ENCODE data around the gene UPP2. TPM values are rescaled to one million over a fixed set of nuclear protein-coding genes. Genes with fewer than 3 reads are reported as not detected.

The UPP2 gene
- total RNA-seq, 2 experiments from 2014 or later, result not detected

DNA sequence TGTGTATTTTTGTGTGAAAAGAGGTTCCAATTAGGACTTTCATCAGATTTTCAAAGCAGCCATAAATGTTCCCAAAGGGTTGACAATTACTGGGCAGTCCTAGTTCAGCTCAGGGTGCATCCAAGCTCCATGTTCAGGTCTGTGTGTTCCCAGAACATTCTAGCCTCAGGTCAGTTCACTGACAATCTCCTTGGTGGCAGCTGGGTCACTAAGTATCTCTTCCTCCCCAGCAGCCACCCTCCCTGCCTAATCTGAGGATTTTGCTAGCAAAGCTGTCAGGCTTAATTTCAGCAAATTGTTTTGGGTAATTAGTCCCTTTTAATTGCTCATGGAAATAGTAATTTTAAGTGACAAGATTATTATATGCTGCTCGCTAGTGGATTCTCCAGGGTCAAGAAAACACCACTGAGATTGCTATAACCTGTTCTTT lies 29.8 kb downstream of the UPP2 start:
- no peak for DNase-seq (ENCODE audit: low spot score)
- Histone ChIP-seq H3K4me3 (ENCODE audit: low read depth, low read length, poor library complexity, severe bottlenecking) (no peak overlapping the region), H3K27ac (ENCODE audit: low read depth, low read length, poor library complexity, severe bottlenecking) (no peak overlapping the region), H3K4me1 (ENCODE audit: insufficient read depth, low read length, poor library complexity, severe bottlenecking) (no peaks in the 10 kb centered on the region), H4K20me1 (ENCODE audit: insufficient read depth, low read length) (no peaks in the 10 kb centered on the region), H3K4me2 (ENCODE audit: low read length) (no peak overlapping the region), H2AFZ (ENCODE audit: low read length) (no peak overlapping the region), H3K36me3 (ENCODE audit: insufficient read depth, low read length) (no peaks in the 10 kb centered on the region), H3K9me2 (ENCODE audit: insufficient read depth, low read length) (no peaks in the 10 kb centered on the region), H3K9me3 (ENCODE audit: low read length) (no peaks in the 10 kb centered on the region), H3K79me2 (ENCODE audit: insufficient read depth, low read depth, low read length) (no peaks in the 10 kb centered on the region)
- ChIA-PET CTCF (ENCODE audit: unreplicated experiment) (no interaction called here), POLR2A (interaction anchor here (1.1 kb wide), 1 partner anchor 47 kb away, joined by 3 read pairs; no protein-coding TSS in a partner anchor)
- intact Hi-C loops (cut with micrococcal nuclease; ENCODE audit: unreplicated experiment), result no loop called here
- no TSS peak for BruUV-seq (replicated peaks)
- TF ChIP-seq, protein P1, sequence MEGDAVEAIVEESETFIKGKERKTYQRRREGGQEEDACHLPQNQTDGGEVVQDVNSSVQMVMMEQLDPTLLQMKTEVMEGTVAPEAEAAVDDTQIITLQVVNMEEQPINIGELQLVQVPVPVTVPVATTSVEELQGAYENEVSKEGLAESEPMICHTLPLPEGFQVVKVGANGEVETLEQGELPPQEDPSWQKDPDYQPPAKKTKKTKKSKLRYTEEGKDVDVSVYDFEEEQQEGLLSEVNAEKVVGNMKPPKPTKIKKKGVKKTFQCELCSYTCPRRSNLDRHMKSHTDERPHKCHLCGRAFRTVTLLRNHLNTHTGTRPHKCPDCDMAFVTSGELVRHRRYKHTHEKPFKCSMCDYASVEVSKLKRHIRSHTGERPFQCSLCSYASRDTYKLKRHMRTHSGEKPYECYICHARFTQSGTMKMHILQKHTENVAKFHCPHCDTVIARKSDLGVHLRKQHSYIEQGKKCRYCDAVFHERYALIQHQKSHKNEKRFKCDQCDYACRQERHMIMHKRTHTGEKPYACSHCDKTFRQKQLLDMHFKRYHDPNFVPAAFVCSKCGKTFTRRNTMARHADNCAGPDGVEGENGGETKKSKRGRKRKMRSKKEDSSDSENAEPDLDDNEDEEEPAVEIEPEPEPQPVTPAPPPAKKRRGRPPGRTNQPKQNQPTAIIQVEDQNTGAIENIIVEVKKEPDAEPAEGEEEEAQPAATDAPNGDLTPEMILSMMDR (conservative IDR thresholded peaks at IDR 0.05; ENCODE audit: low read length), result no peak
- no peak for TF ChIP-seq EZH2phosphoT487 (IDR thresholded peaks at IDR 0.05; ENCODE audit: borderline replicate concordance, low read depth, low read length)

DNA sequence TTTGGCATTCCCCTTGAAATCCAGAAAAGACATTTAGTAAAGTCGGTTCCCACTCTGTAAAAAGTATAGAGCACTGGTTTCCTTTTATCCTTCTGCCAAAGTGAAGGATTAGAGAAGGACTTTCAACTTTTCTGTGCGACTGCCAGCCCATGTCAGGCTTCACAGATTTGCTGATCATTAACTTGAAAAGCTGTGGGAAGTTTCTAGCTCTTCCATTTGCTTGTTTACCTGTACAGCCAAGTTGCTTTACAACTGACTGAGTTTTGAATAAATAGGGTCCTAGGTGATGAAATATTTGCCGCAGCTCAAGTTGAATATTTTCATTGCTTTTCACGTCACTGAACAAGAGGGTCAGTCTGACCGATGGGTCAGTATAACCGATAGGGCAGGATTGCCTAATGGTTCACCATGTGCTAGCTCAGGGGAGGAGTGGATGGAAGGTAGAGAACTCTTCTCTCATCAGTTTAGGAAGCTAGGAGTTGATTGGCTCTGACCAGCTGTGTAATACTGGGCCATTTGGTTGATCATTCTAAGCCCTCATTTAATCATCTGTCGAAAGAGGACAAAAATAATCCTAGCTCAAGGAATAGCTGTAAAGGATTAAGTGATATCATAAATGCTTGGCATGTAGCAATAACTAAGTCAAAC lies 30.4 kb downstream of the UPP2 start:
- ChIA-PET CTCF (ENCODE audit: unreplicated experiment) (no interaction called here), POLR2A (interaction anchor here (0.6 to 1.1 kb wide), 3 partner anchors 39 to 240 kb away, joined by 3 read pairs; no protein-coding TSS in a partner anchor)
- Histone ChIP-seq H3K27ac (ENCODE audit: low read depth, low read length, poor library complexity, severe bottlenecking) (no peak overlapping the region), H2AFZ (ENCODE audit: low read length) (no peak overlapping the region), H3K9me3 (ENCODE audit: low read length) (no peaks in the 10 kb centered on the region), H3K4me3 (ENCODE audit: low read depth, low read length, poor library complexity, severe bottlenecking) (no peak overlapping the region), H3K79me2 (ENCODE audit: insufficient read depth, low read depth, low read length) (no peaks in the 10 kb centered on the region), H3K4me2 (ENCODE audit: low read length) (no peak overlapping the region), H3K4me1 (ENCODE audit: insufficient read depth, low read length, poor library complexity, severe bottlenecking) (no peaks in the 10 kb centered on the region), H3K36me3 (ENCODE audit: insufficient read depth, low read length) (no peaks in the 10 kb centered on the region), H4K20me1 (ENCODE audit: insufficient read depth, low read length) (no peaks in the 10 kb centered on the region), H3K9me2 (ENCODE audit: insufficient read depth, low read length) (no peaks in the 10 kb centered on the region)
- BruUV-seq (replicated peaks), result no TSS peak
- no peak for DNase-seq (ENCODE audit: low spot score)
- intact Hi-C loops (cut with micrococcal nuclease; ENCODE audit: unreplicated experiment), result no loop called here
- TF ChIP-seq, protein P1 (conservative IDR thresholded peaks at IDR 0.05; ENCODE audit: low read length), result no peak
- no peak for TF ChIP-seq EZH2phosphoT487 (IDR thresholded peaks at IDR 0.05; ENCODE audit: borderline replicate concordance, low read depth, low read length)

DNA sequence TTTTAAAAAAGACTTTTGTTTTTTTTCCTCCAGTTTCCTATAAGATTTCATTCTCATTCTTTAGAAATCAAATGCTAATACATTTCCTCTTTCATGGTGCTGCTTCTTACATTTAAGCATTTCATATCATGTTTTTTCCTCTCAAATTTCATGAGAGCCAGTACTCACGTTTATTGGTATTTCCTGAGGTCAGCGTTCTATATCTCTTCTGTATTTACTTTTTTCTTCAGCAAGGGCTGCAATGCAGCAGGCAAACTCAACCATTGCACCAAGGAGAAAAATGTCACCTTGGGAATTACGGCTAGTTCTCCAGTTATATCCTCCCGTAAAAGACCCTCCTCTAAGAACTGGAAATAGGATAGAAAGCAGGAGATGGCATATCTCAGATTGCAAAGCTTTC lies 32.4 kb downstream of the UPP2 start:
- CTCF ChIA-PET (ENCODE audit: unreplicated experiment), result no interaction called here
- no TSS peak for BruUV-seq (replicated peaks)
- no peak overlapping the region for H3K27ac ChIP-seq (ENCODE audit: low read depth, low read length, poor library complexity, severe bottlenecking)
- no peak overlapping the region for H2AFZ ChIP-seq (ENCODE audit: low read length)
- H3K4me3 ChIP-seq (ENCODE audit: low read depth, low read length, poor library complexity, severe bottlenecking), result no peak overlapping the region
- no peaks in the 10 kb centered on the region for H3K79me2 ChIP-seq (ENCODE audit: insufficient read depth, low read depth, low read length)
- no peak overlapping the region for H3K4me2 ChIP-seq (ENCODE audit: low read length)
- DNase-seq (ENCODE audit: low spot score), result no peak
- H3K9me3 ChIP-seq (ENCODE audit: low read length), result no peaks in the 10 kb centered on the region
- no peaks in the 10 kb centered on the region; the same call in 1 of the 2 replicates for H4K20me1 ChIP-seq (ENCODE audit: insufficient read depth, low read length)
- no peaks in the 10 kb centered on the region for H3K36me3 ChIP-seq (ENCODE audit: insufficient read depth, low read length)
- intact Hi-C loops (cut with micrococcal nuclease; ENCODE audit: unreplicated experiment), result no loop called here
- POLR2A ChIA-PET, result no interaction called here
- no peaks in the 10 kb centered on the region for H3K4me1 ChIP-seq (ENCODE audit: insufficient read depth, low read length, poor library complexity, severe bottlenecking)
- no peaks in the 10 kb centered on the region for H3K9me2 ChIP-seq (ENCODE audit: insufficient read depth, low read length)
- TF ChIP-seq EZH2phosphoT487 (IDR thresholded peaks at IDR 0.05; ENCODE audit: borderline replicate concordance, low read depth, low read length), result no peak
- TF ChIP-seq, protein P1 (conservative IDR thresholded peaks at IDR 0.05; ENCODE audit: low read length), result no peak

Data from OCI-LY7 (cell line).